ENCODE data around the gene FAM234A.
"Not testable (repeated sequence)": the region's sequence is repeated elsewhere in the genome, so short reads cannot be mapped to it uniquely, and the experiment has no call there.

FAM234A gene

GRCh38 chr16:264440-264951 is 29.9 kb downstream of the FAM234A start:
- H3K4me3 ChIP-seq (replicated peaks; ENCODE audit: low read depth, low read length): no peak overlapping the region
- DNase-seq (ENCODE audit: low read depth): no peak
- no peak for TF ChIP-seq CTCF (IDR thresholded peaks at IDR 0.05; ENCODE audit: low read length, missing control alignments)

- no peak for TF ChIP-seq CTCF (IDR thresholded peaks at IDR 0.05; ENCODE audit: low read length, missing control alignments)
- DNase-seq (ENCODE audit: low read depth): no peak
- H3K4me3 ChIP-seq (replicated peaks; ENCODE audit: low read depth, low read length): no peak overlapping the region
These were observed 30.4 kb downstream of the FAM234A start for GRCh38 chr16:265002-265529.

GRCh38 chr16:265711-266110 is 31.1 kb downstream of the FAM234A start:
- no peak overlapping the region for H3K4me3 ChIP-seq (replicated peaks; ENCODE audit: low read depth, low read length)
- no peak for TF ChIP-seq CTCF (IDR thresholded peaks at IDR 0.05; ENCODE audit: low read length, missing control alignments)
- no peak for DNase-seq (ENCODE audit: low read depth)

- TF ChIP-seq CTCF (IDR thresholded peaks at IDR 0.05; ENCODE audit: low read length, missing control alignments): no peak
- DNase-seq (ENCODE audit: low read depth): no peak
- no peak overlapping the region for H3K4me3 ChIP-seq (replicated peaks; ENCODE audit: low read depth, low read length)
These were observed 31.9 kb downstream of the FAM234A start for GRCh38 chr16:266258-267164.

- not testable (repeated sequence) for DNase-seq (ENCODE audit: low read depth); H3K4me3 ChIP-seq (replicated peaks; ENCODE audit: low read depth, low read length)
These were observed 32.9 kb downstream of the FAM234A start for GRCh38 chr16:267562-267961.

- no peak overlapping the region for H3K4me3 ChIP-seq (replicated peaks; ENCODE audit: low read depth, low read length)
- TF ChIP-seq CTCF (IDR thresholded peaks at IDR 0.05; ENCODE audit: low read length, missing control alignments): no peak
- no peak for DNase-seq (ENCODE audit: low read depth)
These were observed 33.8 kb downstream of the FAM234A start for GRCh38 chr16:268141-269053.

Data from fibroblast of pulmonary artery (primary cell).